ENCODE data around the gene SYNGR4. TPM values are rescaled to one million over a fixed set of nuclear protein-coding genes. Genes with fewer than 3 reads are reported as not detected.
"Not testable (repeated sequence)": the region's sequence is repeated elsewhere in the genome, so short reads cannot be mapped to it uniquely, and the experiment has no call there.

Gene SYNGR4
- total RNA-seq, 3 donors from 2014 or later: not detected

GRCh38 chr19:48371771-48372170 lies 7.6 kb downstream of the SYNGR4 start:
- H3K27me3 Mint-ChIP-seq (ENCODE audit: low read depth); ATAC-seq; H3K9me3 Mint-ChIP-seq; H3K4me1 Mint-ChIP-seq (ENCODE audit: low read depth); H3K36me3 Mint-ChIP-seq (ENCODE audit: insufficient read depth); DNase-seq; H3K4me3 Mint-ChIP-seq: not testable (repeated sequence)

- Mint-ChIP-seq H3K4me1 (ENCODE audit: low read depth) (no peaks in the 10 kb centered on the region), H3K36me3 (ENCODE audit: insufficient read depth) (no peaks in the 10 kb centered on the region), H3K4me3 (no peak overlapping the region), H3K27me3 (ENCODE audit: low read depth) (peaks cover 2% of the 10 kb centered on the region), H3K9me3 (no peaks in the 10 kb centered on the region)
- ATAC-seq: no peak
- no peak for DNase-seq
Measured at GRCh38 chr19:48372904-48373303, 8.7 kb downstream of the SYNGR4 start.

- Mint-ChIP-seq H3K36me3 (ENCODE audit: insufficient read depth) (no peaks in the 10 kb centered on the region), H3K27me3 (ENCODE audit: low read depth) (peaks cover 2% of the 10 kb centered on the region), H3K4me3 (no peak overlapping the region), H3K9me3 (no peaks in the 10 kb centered on the region), H3K4me1 (ENCODE audit: low read depth) (no peaks in the 10 kb centered on the region)
- no peak for DNase-seq
- ATAC-seq: no peak
Measured at GRCh38 chr19:48373567-48373966, 9.4 kb downstream of the SYNGR4 start.

- Mint-ChIP-seq H3K36me3 (ENCODE audit: insufficient read depth) (peaks cover 3% of the 10 kb centered on the region), H3K4me3 (no peak overlapping the region), H3K9me3 (no peaks in the 10 kb centered on the region), H3K27me3 (ENCODE audit: low read depth) (peaks cover under 1% of the 10 kb centered on the region), H3K4me1 (ENCODE audit: low read depth) (no peaks in the 10 kb centered on the region)
- DNase-seq (no peak), ATAC-seq (no peak)
Measured at GRCh38 chr19:48378194-48378570, 14.0 kb downstream of the SYNGR4 start.

GRCh38 chr19:48379058-48379457 lies 14.9 kb downstream of the SYNGR4 start:
- Mint-ChIP-seq H3K27me3 (ENCODE audit: low read depth) (no peaks in the 10 kb centered on the region), H3K36me3 (ENCODE audit: insufficient read depth) (peaks cover 7% of the 10 kb centered on the region), H3K4me1 (ENCODE audit: low read depth) (no peaks in the 10 kb centered on the region), H3K4me3 (no peak overlapping the region), H3K9me3 (no peaks in the 10 kb centered on the region)
- DNase-seq (no peak), ATAC-seq (no peak)

- ATAC-seq (no peak), DNase-seq (no peak)
- Mint-ChIP-seq H3K27me3 (ENCODE audit: low read depth) (no peaks in the 10 kb centered on the region), H3K36me3 (ENCODE audit: insufficient read depth) (peaks cover 17% of the 10 kb centered on the region), H3K9me3 (no peaks in the 10 kb centered on the region), H3K4me3 (no peak overlapping the region), H3K4me1 (ENCODE audit: low read depth) (no peaks in the 10 kb centered on the region)
Measured at GRCh38 chr19:48381178-48381950, 17.2 kb downstream of the SYNGR4 start.

- Mint-ChIP-seq H3K9me3 (no peaks in the 10 kb centered on the region), H3K36me3 (ENCODE audit: insufficient read depth) (peaks cover 17% of the 10 kb centered on the region), H3K27me3 (ENCODE audit: low read depth) (no peaks in the 10 kb centered on the region), H3K4me1 (ENCODE audit: low read depth) (no peaks in the 10 kb centered on the region), H3K4me3 (no peak overlapping the region)
- DNase-seq (no peak), ATAC-seq (no peak)
Measured at GRCh38 chr19:48382286-48382685, 18.1 kb downstream of the SYNGR4 start.

- no peak for DNase-seq
- Mint-ChIP-seq H3K4me3 (no peak overlapping the region), H3K4me1 (ENCODE audit: low read depth) (peaks cover 8% of the 10 kb centered on the region), H3K27me3 (ENCODE audit: low read depth) (no peaks in the 10 kb centered on the region), H3K9me3 (no peaks in the 10 kb centered on the region), H3K36me3 (ENCODE audit: insufficient read depth) (peaks cover 25% of the 10 kb centered on the region)
- no peak for ATAC-seq
Measured at GRCh38 chr19:48385461-48386087, 21.4 kb downstream of the SYNGR4 start.

- DNase-seq (no peak), ATAC-seq (no peak)
- H3K4me1 Mint-ChIP-seq (ENCODE audit: low read depth): peaks cover 12% of the 10 kb centered on the region
- H3K9me3 Mint-ChIP-seq: no peaks in the 10 kb centered on the region
- H3K4me3 Mint-ChIP-seq: no peak overlapping the region
- H3K36me3 Mint-ChIP-seq (ENCODE audit: insufficient read depth): peaks cover 22% of the 10 kb centered on the region
- no peaks in the 10 kb centered on the region for H3K27me3 Mint-ChIP-seq (ENCODE audit: low read depth)
Measured at GRCh38 chr19:48386981-48387380, 22.8 kb downstream of the SYNGR4 start.

GRCh38 chr19:48390188-48391099 lies 26.3 kb downstream of the SYNGR4 start:
- DNase-seq (peak; percentile 60), ATAC-seq (peak; percentile 62 to 66)
- no peaks in the 10 kb centered on the region for H3K9me3 Mint-ChIP-seq
- peaks cover 26% of the 10 kb centered on the region for H3K4me1 Mint-ChIP-seq (ENCODE audit: low read depth)
- peak overlapping the region; percentile 89 for H3K4me3 Mint-ChIP-seq
- H3K36me3 Mint-ChIP-seq (ENCODE audit: insufficient read depth): peaks cover 11% of the 10 kb centered on the region
- peaks cover 16% of the 10 kb centered on the region for H3K27me3 Mint-ChIP-seq (ENCODE audit: low read depth)

- DNase-seq (peak; percentile 71), ATAC-seq (peak; percentile 85 to 86)
- H3K9me3 Mint-ChIP-seq: no peaks in the 10 kb centered on the region
- H3K4me3 Mint-ChIP-seq: peak within 1 kb of the TSS; percentile 89
- H3K36me3 Mint-ChIP-seq (ENCODE audit: insufficient read depth): peaks cover 7% of the 10 kb centered on the region
- peaks cover 30% of the 10 kb centered on the region for H3K4me1 Mint-ChIP-seq (ENCODE audit: low read depth)
- peaks cover 24% of the 10 kb centered on the region for H3K27me3 Mint-ChIP-seq (ENCODE audit: low read depth)
Measured at GRCh38 chr19:48391100-48392005, 27.2 kb downstream of the SYNGR4 start, which contains the start of gene KDELR1. KDELR1 (minus strand) TSS chr19:48391551; CDS start chr19:48391358, 193 bp downstream.

- DNase-seq; H3K36me3 Mint-ChIP-seq (ENCODE audit: insufficient read depth); ATAC-seq; H3K9me3 Mint-ChIP-seq: not testable (repeated sequence)
- Mint-ChIP-seq H3K4me3 (peak overlapping the region; percentile 89), H3K4me1 (ENCODE audit: low read depth) (peaks cover 30% of the 10 kb centered on the region), H3K27me3 (ENCODE audit: low read depth) (peaks cover 24% of the 10 kb centered on the region)
Measured at GRCh38 chr19:48392006-48392344, 27.8 kb downstream of the SYNGR4 start.

GRCh38 chr19:48392860-48393558 lies 28.8 kb downstream of the SYNGR4 start:
- DNase-seq (no peak), ATAC-seq (no peak)
- Mint-ChIP-seq H3K4me3 (peak overlapping the region; percentile 52), H3K27me3 (ENCODE audit: low read depth) (peaks cover 32% of the 10 kb centered on the region), H3K4me1 (ENCODE audit: low read depth) (peaks cover 39% of the 10 kb centered on the region), H3K9me3 (no peaks in the 10 kb centered on the region), H3K36me3 (ENCODE audit: insufficient read depth) (peaks cover 6% of the 10 kb centered on the region)

All from activated T-cell treated with anti-CD3 and anti-CD28 coated beads, Interleukin-2, amount 50 U/mL, for 4 hours (primary cell).